ENCODE data around the gene ASB17.
"Not testable (repeated sequence)": the region's sequence is repeated elsewhere in the genome, so short reads cannot be mapped to it uniquely, and the experiment has no call there.

- TF ChIP-seq CTCF (IDR thresholded peaks at IDR 0.05); POLR2AphosphoS5 (IDR thresholded peaks at IDR 0.05; ENCODE audit: insufficient read depth in 1 of 2, low read depth in 1 of 2); POLR2A (IDR thresholded peaks at IDR 0.05): not testable (repeated sequence)
Observed at GRCh38 chr1:75943037-75943436, 10.8 kb upstream of the ASB17 start.
